ENCODE data around the gene APCDD1.

- TF ChIP-seq POLR2A (IDR thresholded peaks at IDR 0.05; ENCODE audit: control extremely low read depth in 1 of 2, low read depth in 2 of 2, low read length in 2 of 2) (no peak), CTCF (IDR thresholded peaks at IDR 0.05; ENCODE audit: control extremely low read depth in 1 of 3, insufficient read depth in 1 of 3, low read depth in 1 of 3, low read length in 3 of 3) (no peak), MAFK (IDR thresholded peaks at IDR 0.05; ENCODE audit: low read depth, low read length) (no peak), KDM1A (IDR thresholded peaks at IDR 0.05; ENCODE audit: borderline replicate concordance, low read length) (no peak), BRCA1 (IDR thresholded peaks at IDR 0.05; ENCODE audit: low read depth, low read length) (no peak), YY1 (IDR thresholded peaks at IDR 0.05; ENCODE audit: low read depth, low read length) (no peak), TAF1 (IDR thresholded peaks at IDR 0.05; ENCODE audit: low read depth, low read length) (no peak), POLR2AphosphoS5 (IDR thresholded peaks at IDR 0.05; ENCODE audit: low read depth, low read length) (no peak), RAD21 (IDR thresholded peaks at IDR 0.05 in 1 of 2, conservative IDR thresholded peaks at IDR 0.05 in 1 of 2; ENCODE audit: low read depth in 2 of 2, low read length in 2 of 2) (no peak), ATF2 (IDR thresholded peaks at IDR 0.05; ENCODE audit: low read length) (no peak)
Observed at GRCh38 chr18:10477863-10478260, 23.4 kb downstream of the APCDD1 start.

All from H1 (cell line).